Activated CD4-positive, alpha-beta T cell treated with anti-CD3 and anti-CD28 coated beads, Interleukin-2, amount 50 U/mL, for 24 hours (primary cell): ENCODE results near the gene CACNB1.
"Not testable (repeated sequence)": the region's sequence is repeated elsewhere in the genome, so short reads cannot be mapped to it uniquely, and the experiment has no call there.

Source experiments
- DNase-seq, 2 donors: peaks; one replicate each; pipeline ENCODE4 v3.0.0-alpha.2; 2020; ENCODE audit warnings: low read depth in 1 of 2, low spot score in 1 of 2

The CACNB1 gene

GRCh38 chr17:39177256-39177655, 20.2 kb downstream of the CACNB1 start:
- no peak for DNase-seq

GRCh38 chr17:39175695-39176093, 21.8 kb downstream of the CACNB1 start:
- no peak for DNase-seq

- DNase-seq: peak; percentile 65 to 66
These were observed 22.4 kb downstream of the CACNB1 start for GRCh38 chr17:39174920-39175694.

GRCh38 chr17:39173526-39174274, 23.8 kb downstream of the CACNB1 start:
- DNase-seq: no peak

- no peak for DNase-seq
These were observed 24.4 kb downstream of the CACNB1 start for GRCh38 chr17:39173080-39173479.

GRCh38 chr17:39171933-39172332, 25.5 kb downstream of the CACNB1 start:
- DNase-seq: no peak

- no peak for DNase-seq
These were observed 26.9 kb downstream of the CACNB1 start for GRCh38 chr17:39170558-39170957.

GRCh38 chr17:39170109-39170508, 27.4 kb downstream of the CACNB1 start:
- DNase-seq: no peak

GRCh38 chr17:39169518-39169917, 28.0 kb downstream of the CACNB1 start:
- no peak for DNase-seq

- no peak for DNase-seq
These were observed 28.4 kb downstream of the CACNB1 start for GRCh38 chr17:39169101-39169500.

- DNase-seq: not testable (repeated sequence)
These were observed 29.0 kb downstream of the CACNB1 start for GRCh38 chr17:39168503-39168902.

GRCh38 chr17:39167476-39167875, 30.0 kb downstream of the CACNB1 start:
- DNase-seq: no peak

- DNase-seq: no peak
These were observed 30.8 kb downstream of the CACNB1 start for GRCh38 chr17:39166437-39167335.

GRCh38 chr17:39165841-39166349, 31.6 kb downstream of the CACNB1 start, which contains the start of gene ARL5C:
Gene ARL5C (minus strand): TSS chr17:39166161. CDS start chr17:39165760, 401 bp downstream.
- no peak for DNase-seq

- no peak for DNase-seq
These were observed 32.2 kb downstream of the CACNB1 start for GRCh38 chr17:39165178-39165840.

- DNase-seq: peak; percentile 49 to 68
These were observed 32.8 kb downstream of the CACNB1 start for GRCh38 chr17:39164675-39165143.

GRCh38 chr17:39161962-39162361, 35.5 kb downstream of the CACNB1 start:
- DNase-seq: no peak

- DNase-seq: no peak
These were observed 38.8 kb downstream of the CACNB1 start for GRCh38 chr17:39158623-39159022.

GRCh38 chr17:39156491-39156890, 41.0 kb downstream of the CACNB1 start:
- DNase-seq: no peak

- no peak for DNase-seq
These were observed 41.8 kb downstream of the CACNB1 start for GRCh38 chr17:39155654-39156053.
